Trophoblast cell (in vitro differentiated cells and primary cell): Measurements from ENCODE around the gene CHMP2B.

ENCODE experiments used
- DNase-seq, 2 donors: peaks; one replicate each; pipeline ENCODE4 v3.0.0-alpha.2; 2016
- H2AFZ ChIP-seq: 2 replicates; pipeline ENCODE4 v1.6.1; 2013; ENCODE audit warnings: low read length, moderate library complexity, mild to moderate bottlenecking; ENCODE audit not compliant: insufficient read depth, poor library complexity
- H2AK5ac ChIP-seq: 2 replicates; pipeline ENCODE4 v1.6.1; 2013; ENCODE audit warnings: mild to moderate bottlenecking, low read length
- H2BK120ac ChIP-seq: 2 replicates; pipeline ENCODE4 v1.6.1; 2013; ENCODE audit warnings: low read length, mild to moderate bottlenecking, moderate library complexity; ENCODE audit not compliant: insufficient read depth, poor library complexity
- H2BK12ac ChIP-seq: 2 replicates; pipeline ENCODE4 v1.6.1; 2013; ENCODE audit warnings: mild to moderate bottlenecking, low read length, moderate library complexity
- H2BK5ac ChIP-seq: 2 replicates; pipeline ENCODE4 v1.6.1; 2013; ENCODE audit warnings: low read length, low read depth, moderate library complexity, mild to moderate bottlenecking; ENCODE audit not compliant: poor library complexity
- H3K14ac ChIP-seq: 2 replicates; pipeline ENCODE4 v1.6.1; 2013; ENCODE audit warnings: mild to moderate bottlenecking, low read length
- H3K18ac ChIP-seq: 2 replicates; pipeline ENCODE4 v1.6.1; 2013; ENCODE audit warnings: mild to moderate bottlenecking, low read length
- H3K23ac ChIP-seq: 2 replicates; pipeline ENCODE4 v1.6.1; 2013; ENCODE audit warnings: low read length
- H3K27ac ChIP-seq: 2 replicates; pipeline ENCODE4 v1.5.1; 2013; ENCODE audit warnings: low read depth, mild to moderate bottlenecking, inconsistent platforms, low read length, moderate library complexity
- H3K27me3 ChIP-seq: 2 replicates; pipeline ENCODE4 v1.6.1; 2013; ENCODE audit warnings: inconsistent platforms, mild to moderate bottlenecking, low read length, moderate library complexity; ENCODE audit not compliant: insufficient read depth
- H3K36me3 ChIP-seq, 2 experiments: 1 replicate in 1 of 2; 2 replicates in 1 of 2; pipeline ENCODE4 v1.6.1; 2013; ENCODE audit warnings: low read length in 2 of 2, mild to moderate bottlenecking in 2 of 2, moderate library complexity in 1 of 2; ENCODE audit not compliant: insufficient read depth in 2 of 2, control insufficient read depth in 1 of 2
- H3K4ac ChIP-seq: 2 replicates; pipeline ENCODE4 v1.6.1; 2013; ENCODE audit warnings: low read depth, mild to moderate bottlenecking, low read length, moderate library complexity
- H3K4me1 ChIP-seq, 2 experiments: 1 replicate in 1 of 2; 2 replicates in 1 of 2; pipeline ENCODE4 v1.6.1; 2013; ENCODE audit warnings: low read length in 2 of 2, mild to moderate bottlenecking in 2 of 2, moderate library complexity in 1 of 2; ENCODE audit not compliant: insufficient read depth in 2 of 2, control insufficient read depth in 1 of 2
- H3K4me2 ChIP-seq: 2 replicates; pipeline ENCODE4 v1.6.1; 2013; ENCODE audit warnings: inconsistent platforms, mild to moderate bottlenecking, low read length, moderate library complexity
- H3K4me3 ChIP-seq: 2 replicates; pipeline ENCODE4 v1.5.1; 2013; ENCODE audit warnings: mild to moderate bottlenecking, low read depth, low read length, inconsistent platforms
- H3K79me1 ChIP-seq: one replicate; pipeline ENCODE4 v1.6.1; 2013; ENCODE audit warnings: low read length
- H3K79me2 ChIP-seq: 2 replicates; pipeline ENCODE4 v1.6.1; 2013; ENCODE audit warnings: low read length, mild to moderate bottlenecking; ENCODE audit not compliant: control insufficient read depth, insufficient read depth, poor library complexity
- H3K9ac ChIP-seq: 2 replicates; pipeline ENCODE4 v1.6.1; 2013; ENCODE audit warnings: mild to moderate bottlenecking, low read length
- H3K9me3 ChIP-seq: 2 replicates; pipeline ENCODE4 v1.6.1; 2013; ENCODE audit warnings: low read depth, mild to moderate bottlenecking, control low read depth, inconsistent platforms, low read length; ENCODE audit not compliant: insufficient read depth
- H4K12ac ChIP-seq: 2 replicates; pipeline ENCODE4 v1.6.1; 2013; ENCODE audit warnings: low read depth, mild to moderate bottlenecking, low read length, moderate library complexity
- H4K8ac ChIP-seq: 2 replicates; pipeline ENCODE4 v1.6.1; 2013; ENCODE audit warnings: low read depth, mild to moderate bottlenecking, low read length, moderate library complexity
- H4K91ac ChIP-seq: one replicate; pipeline ENCODE4 v1.6.1; 2013; ENCODE audit warnings: low read depth, mild to moderate bottlenecking, low read length, moderate library complexity
- WGBS: extraction: QIAGEN DNeasy Blood & Tissue Kit; methylation state at CpG from one replicate; pipeline ENCODE4 v1.1.7; 2013; ENCODE audit warnings: missing lambda C conversion rate; ENCODE audit not compliant: insufficient read length, insufficient coverage; ENCODE audit errors: extremely low coverage; 5-methylcytosine and 5-hydroxymethylcytosine counted together

The CHMP2B gene

GRCh38 chr3:87197531-87197930 lies 29.6 kb upstream of the CHMP2B start:
- H3K79me2 ChIP-seq = no peaks in the 10 kb centered on the region
- no peak overlapping the region for H3K9ac ChIP-seq
- H3K4me3 ChIP-seq = no peak overlapping the region
- no peaks in the 10 kb centered on the region for H3K79me1 ChIP-seq
- H3K14ac ChIP-seq = no peak overlapping the region
- no peak overlapping the region for H3K27ac ChIP-seq
- no peak overlapping the region for H4K8ac ChIP-seq
- H3K9me3 ChIP-seq = peaks cover 3% of the 10 kb centered on the region
- no CpG with 5 or more reads among the region's 4 CpGs for WGBS
- H3K4ac ChIP-seq = no peak overlapping the region
- DNase-seq = no peak
- H2BK5ac ChIP-seq = no peak overlapping the region
- no peak overlapping the region for H2AK5ac ChIP-seq
- no peaks in the 10 kb centered on the region for H3K36me3 ChIP-seq
- no peaks in the 10 kb centered on the region for H3K4me1 ChIP-seq
- no peak overlapping the region for H3K18ac ChIP-seq
- H4K12ac ChIP-seq = no peak overlapping the region
- no peak overlapping the region for H2BK12ac ChIP-seq
- H4K91ac ChIP-seq = no peak overlapping the region
- no peak overlapping the region for H3K4me2 ChIP-seq
- no peak overlapping the region for H3K23ac ChIP-seq
- no peaks in the 10 kb centered on the region for H3K27me3 ChIP-seq
- H2BK120ac ChIP-seq = no peak overlapping the region
- H2AFZ ChIP-seq = no peak overlapping the region

GRCh38 chr3:87198774-87199173 lies 28.3 kb upstream of the CHMP2B start:
- H4K91ac ChIP-seq = no peak overlapping the region

GRCh38 chr3:87199628-87200027 lies 27.5 kb upstream of the CHMP2B start:
- Histone ChIP-seq H3K36me3 (no peaks in the 10 kb centered on the region), H2AK5ac (no peak overlapping the region), H3K4me3 (no peak overlapping the region), H2BK5ac (no peak overlapping the region), H4K8ac (no peak overlapping the region), H3K4ac (no peak overlapping the region), H3K79me2 (no peaks in the 10 kb centered on the region), H3K4me1 (no peaks in the 10 kb centered on the region), H4K91ac (no peak overlapping the region), H2BK120ac (no peak overlapping the region), H3K9ac (no peak overlapping the region), H3K23ac (no peak overlapping the region), H3K27me3 (no peaks in the 10 kb centered on the region), H3K9me3 (peaks cover 3% of the 10 kb centered on the region), H4K12ac (no peak overlapping the region), H3K18ac (no peak overlapping the region), H3K79me1 (no peaks in the 10 kb centered on the region), H2BK12ac (no peak overlapping the region), H3K14ac (no peak overlapping the region), H2AFZ (no peak overlapping the region), H3K4me2 (no peak overlapping the region), H3K27ac (no peak overlapping the region)
- no peak for DNase-seq
- WGBS = no CpG with 5 or more reads among the region's 2 CpGs

More at GRCh38 chr3:87198774-87199173, 28.3 kb upstream of the CHMP2B start:
- Histone ChIP-seq H3K4ac (no peak overlapping the region), H3K4me3 (no peak overlapping the region), H3K14ac (no peak overlapping the region), H3K27ac (no peak overlapping the region), H4K12ac (no peak overlapping the region), H2AFZ (no peak overlapping the region), H2AK5ac (no peak overlapping the region), H3K18ac (no peak overlapping the region), H2BK5ac (no peak overlapping the region), H2BK120ac (no peak overlapping the region), H3K79me1 (no peaks in the 10 kb centered on the region), H3K23ac (no peak overlapping the region), H3K36me3 (no peaks in the 10 kb centered on the region), H2BK12ac (no peak overlapping the region), H3K9ac (no peak overlapping the region), H3K9me3 (peaks cover 3% of the 10 kb centered on the region), H3K4me2 (no peak overlapping the region), H3K4me1 (no peaks in the 10 kb centered on the region), H3K27me3 (no peaks in the 10 kb centered on the region), H3K79me2 (no peaks in the 10 kb centered on the region), H4K8ac (no peak overlapping the region)
- DNase-seq = no peak

DNA sequence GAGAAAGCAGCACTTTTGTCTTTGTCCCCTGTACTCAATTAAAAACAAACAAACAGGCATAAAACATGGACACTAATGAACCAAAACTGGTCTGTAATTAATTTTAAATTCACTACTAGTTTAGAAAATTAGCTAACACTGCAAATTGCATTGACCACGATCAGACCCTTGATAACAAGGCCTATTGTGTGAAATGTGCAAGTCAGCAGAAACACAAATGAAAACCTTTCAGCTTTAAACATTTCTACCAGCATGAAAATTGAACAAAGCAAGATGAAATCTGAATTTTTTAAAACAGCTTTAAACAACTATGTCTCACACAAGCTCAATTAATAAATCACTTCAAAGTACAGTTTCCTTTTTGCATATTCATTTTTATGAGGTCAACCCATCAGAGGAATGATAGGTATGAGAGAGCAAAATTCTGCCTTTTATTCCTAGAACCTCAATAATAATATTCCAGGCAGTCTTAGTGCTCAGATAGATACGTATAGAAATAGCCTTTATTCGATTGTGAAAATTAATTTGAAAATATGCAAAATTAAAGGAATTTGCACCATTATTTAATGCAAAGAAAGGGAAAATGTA lies 27.0 kb upstream of the CHMP2B start:
- Histone ChIP-seq H3K79me1 (no peaks in the 10 kb centered on the region), H3K23ac (no peak overlapping the region), H4K12ac (no peak overlapping the region), H4K8ac (no peak overlapping the region), H2AFZ (no peak overlapping the region), H2AK5ac (no peak overlapping the region), H3K4ac (no peak overlapping the region), H3K27me3 (no peaks in the 10 kb centered on the region), H4K91ac (no peak overlapping the region), H2BK120ac (no peak overlapping the region), H3K79me2 (no peaks in the 10 kb centered on the region), H2BK5ac (no peak overlapping the region), H3K14ac (no peak overlapping the region), H3K27ac (no peak overlapping the region), H3K36me3 (no peaks in the 10 kb centered on the region), H3K4me3 (no peak overlapping the region), H3K9me3 (peaks cover 3% of the 10 kb centered on the region), H3K9ac (no peak overlapping the region), H3K4me2 (no peak overlapping the region), H3K18ac (no peak overlapping the region), H3K4me1 (no peaks in the 10 kb centered on the region), H2BK12ac (no peak overlapping the region)
- WGBS = no CpG with 5 or more reads among the region's 3 CpGs
- DNase-seq = no peak
